Measurements from ENCODE around the gene CDH8. TPM values are rescaled to one million over a fixed set of nuclear protein-coding genes. Genes with fewer than 3 reads are reported as not detected.

Gene CDH8
- total RNA-seq, 1 donor from 2014 or later: 23.7 TPM

- peaks cover 4% of the 10 kb centered on the region for H3K4me1 ChIP-seq
- no peak overlapping the region for H2AFZ ChIP-seq (replicated peaks)
- no peak overlapping the region for H3K27ac ChIP-seq
- Mint-ChIP-seq H3K4me1 (no peaks in the 10 kb centered on the region), H3K36me3 (no peaks in the 10 kb centered on the region), H3K27me3 (ENCODE audit: insufficient read depth, low read depth) (no peaks in the 10 kb centered on the region), H3K9me3 (no peaks in the 10 kb centered on the region), H3K4me3 (no peak overlapping the region), H3K27ac (no peak overlapping the region)
- H3K27me3 ChIP-seq: no peaks in the 10 kb centered on the region
- H3K79me2 ChIP-seq (ENCODE audit: low read depth): no peaks in the 10 kb centered on the region
- TF ChIP-seq, protein P1, sequence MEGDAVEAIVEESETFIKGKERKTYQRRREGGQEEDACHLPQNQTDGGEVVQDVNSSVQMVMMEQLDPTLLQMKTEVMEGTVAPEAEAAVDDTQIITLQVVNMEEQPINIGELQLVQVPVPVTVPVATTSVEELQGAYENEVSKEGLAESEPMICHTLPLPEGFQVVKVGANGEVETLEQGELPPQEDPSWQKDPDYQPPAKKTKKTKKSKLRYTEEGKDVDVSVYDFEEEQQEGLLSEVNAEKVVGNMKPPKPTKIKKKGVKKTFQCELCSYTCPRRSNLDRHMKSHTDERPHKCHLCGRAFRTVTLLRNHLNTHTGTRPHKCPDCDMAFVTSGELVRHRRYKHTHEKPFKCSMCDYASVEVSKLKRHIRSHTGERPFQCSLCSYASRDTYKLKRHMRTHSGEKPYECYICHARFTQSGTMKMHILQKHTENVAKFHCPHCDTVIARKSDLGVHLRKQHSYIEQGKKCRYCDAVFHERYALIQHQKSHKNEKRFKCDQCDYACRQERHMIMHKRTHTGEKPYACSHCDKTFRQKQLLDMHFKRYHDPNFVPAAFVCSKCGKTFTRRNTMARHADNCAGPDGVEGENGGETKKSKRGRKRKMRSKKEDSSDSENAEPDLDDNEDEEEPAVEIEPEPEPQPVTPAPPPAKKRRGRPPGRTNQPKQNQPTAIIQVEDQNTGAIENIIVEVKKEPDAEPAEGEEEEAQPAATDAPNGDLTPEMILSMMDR (IDR thresholded peaks at IDR 0.05): no peak
- no peak for TF ChIP-seq EZH2phosphoT487 (IDR thresholded peaks at IDR 0.05)
- no peak for TF ChIP-seq EZH2 (IDR thresholded peaks at IDR 0.05)
- H3F3A ChIP-seq (ENCODE audit: low read depth): no peaks in the 10 kb centered on the region
- H4K20me1 ChIP-seq (ENCODE audit: low read depth): no peaks in the 10 kb centered on the region
- H3K4me2 ChIP-seq: no peak overlapping the region
- no peak for DNase-seq (ENCODE audit: low spot score)
- H3K9me3 ChIP-seq (ENCODE audit: low read depth): no peaks in the 10 kb centered on the region
- no peak overlapping the region for H3K4me3 ChIP-seq
- no peaks in the 10 kb centered on the region for H3K36me3 ChIP-seq
- no peak overlapping the region for H3K9ac ChIP-seq
These were observed 215.8 kb downstream of the CDH8 start for GRCh38 chr16:61820398-61820797.

DNA sequence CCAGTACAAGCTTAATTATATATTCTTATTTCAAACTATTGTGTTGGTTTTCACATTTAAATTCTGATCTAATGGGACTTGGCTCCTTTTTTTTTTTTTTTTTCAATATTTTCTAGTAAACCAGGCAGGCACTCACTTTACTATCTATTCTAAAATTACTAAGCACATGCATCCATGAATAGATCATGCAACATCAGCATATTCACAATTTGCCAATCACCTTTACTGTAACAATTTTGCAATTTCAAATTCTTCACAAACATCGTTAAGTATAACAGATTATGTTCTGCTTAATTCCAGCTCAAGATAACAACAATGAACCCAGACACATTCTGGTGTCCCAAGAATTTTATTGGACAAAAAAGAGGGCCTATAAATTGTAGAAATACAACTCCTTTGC is 217.4 kb downstream of the CDH8 start:
- no peaks in the 10 kb centered on the region for H3K9me3 ChIP-seq (ENCODE audit: low read depth)
- H3K4me1 Mint-ChIP-seq: no peaks in the 10 kb centered on the region
- H3K4me2 ChIP-seq: no peak overlapping the region
- H3K79me2 ChIP-seq (ENCODE audit: low read depth): no peaks in the 10 kb centered on the region
- H2AFZ ChIP-seq (replicated peaks): no peak overlapping the region
- no peak overlapping the region for H3K4me3 ChIP-seq
- H3K36me3 ChIP-seq: no peaks in the 10 kb centered on the region
- H3K9me3 Mint-ChIP-seq: no peaks in the 10 kb centered on the region
- no peaks in the 10 kb centered on the region for H4K20me1 ChIP-seq (ENCODE audit: low read depth)
- TF ChIP-seq EZH2 (IDR thresholded peaks at IDR 0.05) (no peak), EZH2phosphoT487 (IDR thresholded peaks at IDR 0.05) (no peak)
- TF ChIP-seq, protein P1 (IDR thresholded peaks at IDR 0.05): no peak
- no peaks in the 10 kb centered on the region for H3K36me3 Mint-ChIP-seq
- H3K27ac Mint-ChIP-seq: no peak overlapping the region
- H3K27me3 Mint-ChIP-seq (ENCODE audit: insufficient read depth, low read depth): no peaks in the 10 kb centered on the region
- H3K4me1 ChIP-seq: peaks cover 4% of the 10 kb centered on the region
- no peak overlapping the region for H3K27ac ChIP-seq
- no peak overlapping the region for H3K9ac ChIP-seq
- no peaks in the 10 kb centered on the region for H3K27me3 ChIP-seq
- DNase-seq (ENCODE audit: low spot score): no peak
- H3F3A ChIP-seq (ENCODE audit: low read depth): no peaks in the 10 kb centered on the region
- H3K4me3 Mint-ChIP-seq: no peak overlapping the region

DNA sequence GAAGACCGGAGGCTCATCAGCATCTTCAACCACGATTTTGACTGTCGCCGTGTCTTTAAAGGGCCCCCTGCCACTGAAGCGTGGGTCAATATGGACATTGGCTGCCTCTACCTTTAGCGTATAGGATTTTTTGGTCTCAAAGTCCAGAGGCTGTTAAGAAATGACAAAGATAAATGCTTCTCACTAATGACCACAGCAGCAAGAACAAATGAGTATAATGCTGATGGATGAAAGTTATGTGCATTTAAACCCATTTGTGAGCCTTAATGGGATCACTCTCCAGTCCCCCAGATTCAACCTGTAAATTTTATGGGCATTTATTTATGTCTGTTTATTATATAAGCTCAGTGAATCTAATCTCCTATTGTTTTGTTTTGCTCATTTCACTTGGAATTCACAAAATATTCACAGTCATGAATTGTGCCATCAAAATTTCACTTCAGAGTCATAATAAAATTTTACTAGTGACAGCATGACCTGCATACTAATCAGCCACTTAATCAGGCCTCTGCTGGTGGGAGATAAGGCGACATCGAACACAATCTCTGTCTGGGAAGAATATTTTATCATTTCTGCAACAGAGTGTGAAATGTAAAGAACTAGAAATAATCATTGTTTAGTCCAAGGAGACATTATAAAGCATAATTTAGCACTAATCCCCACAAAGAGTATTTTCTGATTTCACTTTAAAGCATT is 218.5 kb downstream of the CDH8 start:
- no peaks in the 10 kb centered on the region for H3F3A ChIP-seq (ENCODE audit: low read depth)
- no peak overlapping the region for H3K27ac ChIP-seq
- DNase-seq (ENCODE audit: low spot score): no peak
- H3K36me3 ChIP-seq: no peaks in the 10 kb centered on the region
- no peaks in the 10 kb centered on the region for H3K27me3 Mint-ChIP-seq (ENCODE audit: insufficient read depth, low read depth)
- H3K9me3 Mint-ChIP-seq: no peaks in the 10 kb centered on the region
- no peaks in the 10 kb centered on the region for H3K4me1 Mint-ChIP-seq
- H3K36me3 Mint-ChIP-seq: no peaks in the 10 kb centered on the region
- no peak overlapping the region for H2AFZ ChIP-seq (replicated peaks)
- H3K4me2 ChIP-seq: no peak overlapping the region
- H3K27me3 ChIP-seq: no peaks in the 10 kb centered on the region
- no peaks in the 10 kb centered on the region for H3K9me3 ChIP-seq (ENCODE audit: low read depth)
- no peak overlapping the region for H3K4me3 ChIP-seq
- TF ChIP-seq EZH2 (IDR thresholded peaks at IDR 0.05): no peak
- no peak overlapping the region for H3K4me3 Mint-ChIP-seq
- H3K27ac Mint-ChIP-seq: no peak overlapping the region
- H3K9ac ChIP-seq: no peak overlapping the region
- H3K79me2 ChIP-seq (ENCODE audit: low read depth): no peaks in the 10 kb centered on the region
- no peaks in the 10 kb centered on the region for H4K20me1 ChIP-seq (ENCODE audit: low read depth)
- H3K4me1 ChIP-seq: peaks cover 4% of the 10 kb centered on the region

DNA sequence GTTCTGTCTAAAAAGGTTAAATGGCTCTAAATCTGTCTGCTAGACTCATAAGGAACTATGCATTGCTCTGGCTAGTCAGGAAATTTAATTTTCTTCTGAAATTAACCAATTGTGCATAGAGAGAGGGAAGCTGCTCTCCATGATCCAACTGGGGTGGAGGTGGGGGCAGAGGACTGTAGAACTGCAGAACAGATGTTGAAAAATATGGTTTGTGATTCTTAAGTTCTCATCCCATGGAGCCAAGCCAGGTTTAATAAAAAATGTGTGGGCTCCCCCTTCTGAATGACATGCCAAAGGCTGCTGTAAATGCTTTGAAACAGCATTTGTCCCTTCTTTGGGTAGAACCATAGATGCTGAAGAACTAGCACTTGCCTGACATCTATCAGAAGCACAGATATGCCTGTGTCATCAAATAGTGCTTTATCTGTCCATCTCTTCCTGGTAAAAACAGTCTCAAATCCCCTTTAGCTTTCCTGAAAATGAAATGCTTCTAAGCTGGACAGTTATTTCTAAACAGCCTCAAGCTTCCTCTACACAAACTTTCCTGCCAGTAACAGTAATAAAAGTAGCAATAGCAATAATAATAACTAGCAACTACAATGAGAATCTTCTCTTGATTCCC is 221.4 kb downstream of the CDH8 start:
- Histone ChIP-seq H3K4me2 (no peak overlapping the region), H3K9ac (no peak overlapping the region), H3K9me3 (ENCODE audit: low read depth) (no peaks in the 10 kb centered on the region), H3K27me3 (no peaks in the 10 kb centered on the region), H3K79me2 (ENCODE audit: low read depth) (no peaks in the 10 kb centered on the region), H3K4me1 (no peaks in the 10 kb centered on the region), H3K4me3 (no peak overlapping the region), H3K27ac (no peak overlapping the region), H3F3A (ENCODE audit: low read depth) (no peaks in the 10 kb centered on the region), H2AFZ (replicated peaks) (no peak overlapping the region), H4K20me1 (ENCODE audit: low read depth) (no peaks in the 10 kb centered on the region), H3K36me3 (no peaks in the 10 kb centered on the region)
- peaks cover 12% of the 10 kb centered on the region for H3K4me1 Mint-ChIP-seq
- H3K9me3 Mint-ChIP-seq: no peaks in the 10 kb centered on the region
- no peak overlapping the region for H3K27ac Mint-ChIP-seq
- no peak overlapping the region for H3K4me3 Mint-ChIP-seq
- no peaks in the 10 kb centered on the region for H3K36me3 Mint-ChIP-seq
- DNase-seq (ENCODE audit: low spot score): no peak
- no peaks in the 10 kb centered on the region for H3K27me3 Mint-ChIP-seq (ENCODE audit: insufficient read depth, low read depth)
- TF ChIP-seq EZH2phosphoT487 (IDR thresholded peaks at IDR 0.05) (no peak), EZH2 (IDR thresholded peaks at IDR 0.05) (no peak)
- TF ChIP-seq, protein P1 (IDR thresholded peaks at IDR 0.05): no peak

Measured in neural progenitor cell (in vitro differentiated cells).